Measurements from ENCODE around the gene FSIP1.

DNA sequence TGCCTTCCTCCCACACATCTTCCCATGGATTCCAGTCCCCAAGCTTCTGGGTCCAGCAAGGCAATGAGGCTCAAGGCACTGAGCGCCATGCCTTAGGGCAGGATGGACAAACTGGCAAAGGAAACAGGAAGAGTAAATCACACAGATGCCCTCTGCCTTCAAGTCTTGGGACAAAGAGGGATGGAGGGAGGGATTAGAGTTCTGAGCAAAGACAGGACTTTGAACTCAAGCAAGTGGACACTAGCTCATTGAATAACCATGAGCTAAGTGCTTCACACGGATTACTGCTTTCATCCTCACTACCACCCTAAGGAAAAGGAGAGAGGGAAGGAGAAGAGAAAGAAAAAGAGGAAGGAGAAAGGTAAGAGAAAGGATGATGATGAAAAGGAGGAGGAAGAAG, 209.4 kb downstream of the FSIP1 start:
- TF ChIP-seq CTCF (conservative IDR thresholded peaks at IDR 0.05 in 1 of 2, IDR thresholded peaks at IDR 0.05 in 1 of 2; ENCODE audit: extremely low read depth in 1 of 2, insufficient read depth in 1 of 2, low read depth in 1 of 2, low read length in 2 of 2) (no peak), EZH2 (IDR thresholded peaks at IDR 0.05; ENCODE audit: borderline replicate concordance, low read length) (no peak)

Data from mammary epithelial cell (primary cell).